Parathyroid adenoma (tissue), 2 donors: ENCODE measurements around the gene NAA60.

ENCODE experiments used
- H2AFZ ChIP-seq: fragments of 300-600 bp; sonication (generic); one replicate; pipeline ENCODE4 v1.7.0; 2017; ENCODE audit warnings: antibody characterized with exemption, mild to moderate bottlenecking
- H3K27ac ChIP-seq: fragments of 300-600 bp; sonication (generic); one replicate; pipeline ENCODE4 v1.7.0; 2017
- H3K27me3 ChIP-seq: fragments of 300-600 bp; sonication (generic); one replicate; pipeline ENCODE4 v1.7.0; 2017; ENCODE audit warnings: low read length; ENCODE audit not compliant: control insufficient read depth, insufficient read depth
- H3K36me3 ChIP-seq: fragments of 300-600 bp; sonication (generic); one replicate; pipeline ENCODE4 v1.7.0; 2017; ENCODE audit warnings: low read length; ENCODE audit not compliant: control insufficient read depth, insufficient read depth
- H3K4me1 ChIP-seq: fragments of 300-600 bp; sonication (generic); one replicate; pipeline ENCODE4 v1.7.0; 2017; ENCODE audit warnings: control low read depth
- H3K4me2 ChIP-seq: fragments of 300-600 bp; sonication (generic); one replicate; pipeline ENCODE4 v1.7.0; 2017; ENCODE audit warnings: low read length
- H3K4me3 ChIP-seq: fragments of 300-600 bp; sonication (generic); one replicate; pipeline ENCODE4 v1.7.0; 2017; ENCODE audit warnings: low read depth, low read length
- H3K79me2 ChIP-seq: fragments of 300-600 bp; sonication (generic); one replicate; pipeline ENCODE4 v1.7.0; 2017; ENCODE audit warnings: control low read depth
- H3K9ac ChIP-seq: fragments of 300-600 bp; sonication (generic); one replicate; pipeline ENCODE4 v1.7.0; 2017; ENCODE audit warnings: mild to moderate bottlenecking
- H3K9me3 ChIP-seq: fragments of 300-600 bp; sonication (generic); one replicate; pipeline ENCODE4 v1.7.0; 2017; ENCODE audit warnings: low read length; ENCODE audit not compliant: control insufficient read depth
- TF ChIP-seq, protein P1 (sequence below): fragments of 300-600 bp; sonication (generic); IDR thresholded peaks from one replicate; pipeline ENCODE4 v1.7.0; 2017; ENCODE audit warnings: antibody characterized with exemption, mild to moderate bottlenecking
- donor health status: primary hyperparathyroidism.

NAA60 gene

DNA sequence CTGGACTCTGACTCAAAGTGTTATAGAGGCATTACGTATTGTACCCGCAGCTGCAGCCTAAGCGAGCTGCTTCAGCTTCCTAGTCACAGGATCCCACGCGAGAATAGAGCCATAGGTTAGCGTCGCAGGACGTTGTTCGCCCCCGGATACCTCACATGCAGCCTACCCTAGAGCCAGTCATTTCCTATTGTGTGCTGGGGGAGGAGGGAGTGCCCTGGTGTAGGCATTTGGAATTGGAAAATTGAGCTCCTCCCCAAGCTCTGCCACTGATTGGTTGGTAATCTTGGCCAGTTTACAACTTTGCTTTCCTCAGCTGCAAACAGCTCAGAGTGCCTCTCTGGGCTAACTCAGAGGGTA lies 530 bp downstream of the NAA60 start:
- H3K27ac ChIP-seq: peak overlapping the region; percentile 89
- H2AFZ ChIP-seq: peak overlapping the region; percentile 86
- H3K4me1 ChIP-seq: peaks cover 9% of the 10 kb centered on the region

DNA sequence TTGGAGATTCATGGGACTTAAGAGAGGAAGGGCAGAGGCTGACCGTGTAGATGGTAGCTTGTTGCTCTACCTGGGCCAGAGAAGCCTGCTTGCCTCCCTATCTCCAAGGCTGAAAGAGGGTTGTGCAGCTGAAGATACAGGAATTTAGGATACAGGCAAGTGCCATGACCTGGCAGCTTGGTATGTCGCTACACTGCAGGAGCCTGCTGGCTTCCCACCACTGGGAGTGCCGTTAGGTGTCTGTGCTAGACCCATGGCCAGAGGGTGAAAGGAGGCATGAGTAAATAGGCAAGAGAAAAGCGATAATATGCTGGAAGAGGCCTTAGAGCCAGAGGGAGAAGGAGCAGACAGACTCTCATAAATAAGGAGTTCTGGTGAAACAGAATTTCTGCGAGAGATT lies 10.6 kb downstream of the NAA60 start:
- Histone ChIP-seq H3K4me3 (no peak overlapping the region), H3K27ac (no peak overlapping the region), H3K9me3 (no peaks in the 10 kb centered on the region), H3K79me2 (peaks cover 9% of the 10 kb centered on the region), H3K4me1 (peaks cover 7% of the 10 kb centered on the region), H3K36me3 (no peaks in the 10 kb centered on the region), H2AFZ (no peak overlapping the region), H3K4me2 (no peak overlapping the region), H3K9ac (no peak overlapping the region), H3K27me3 (no peaks in the 10 kb centered on the region)
- TF ChIP-seq, protein P1, sequence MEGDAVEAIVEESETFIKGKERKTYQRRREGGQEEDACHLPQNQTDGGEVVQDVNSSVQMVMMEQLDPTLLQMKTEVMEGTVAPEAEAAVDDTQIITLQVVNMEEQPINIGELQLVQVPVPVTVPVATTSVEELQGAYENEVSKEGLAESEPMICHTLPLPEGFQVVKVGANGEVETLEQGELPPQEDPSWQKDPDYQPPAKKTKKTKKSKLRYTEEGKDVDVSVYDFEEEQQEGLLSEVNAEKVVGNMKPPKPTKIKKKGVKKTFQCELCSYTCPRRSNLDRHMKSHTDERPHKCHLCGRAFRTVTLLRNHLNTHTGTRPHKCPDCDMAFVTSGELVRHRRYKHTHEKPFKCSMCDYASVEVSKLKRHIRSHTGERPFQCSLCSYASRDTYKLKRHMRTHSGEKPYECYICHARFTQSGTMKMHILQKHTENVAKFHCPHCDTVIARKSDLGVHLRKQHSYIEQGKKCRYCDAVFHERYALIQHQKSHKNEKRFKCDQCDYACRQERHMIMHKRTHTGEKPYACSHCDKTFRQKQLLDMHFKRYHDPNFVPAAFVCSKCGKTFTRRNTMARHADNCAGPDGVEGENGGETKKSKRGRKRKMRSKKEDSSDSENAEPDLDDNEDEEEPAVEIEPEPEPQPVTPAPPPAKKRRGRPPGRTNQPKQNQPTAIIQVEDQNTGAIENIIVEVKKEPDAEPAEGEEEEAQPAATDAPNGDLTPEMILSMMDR: no peak

More for the DNA sequence above, 530 bp downstream of the NAA60 start:
- Histone ChIP-seq H3K4me3 (peak overlapping the region; percentile 85), H3K79me2 (peaks cover 49% of the 10 kb centered on the region), H3K9ac (peak overlapping the region; percentile 78), H3K4me2 (peak overlapping the region; percentile 76), H3K9me3 (no peaks in the 10 kb centered on the region), H3K27me3 (no peaks in the 10 kb centered on the region), H3K36me3 (no peaks in the 10 kb centered on the region)
- TF ChIP-seq, protein P1: no peak

DNA sequence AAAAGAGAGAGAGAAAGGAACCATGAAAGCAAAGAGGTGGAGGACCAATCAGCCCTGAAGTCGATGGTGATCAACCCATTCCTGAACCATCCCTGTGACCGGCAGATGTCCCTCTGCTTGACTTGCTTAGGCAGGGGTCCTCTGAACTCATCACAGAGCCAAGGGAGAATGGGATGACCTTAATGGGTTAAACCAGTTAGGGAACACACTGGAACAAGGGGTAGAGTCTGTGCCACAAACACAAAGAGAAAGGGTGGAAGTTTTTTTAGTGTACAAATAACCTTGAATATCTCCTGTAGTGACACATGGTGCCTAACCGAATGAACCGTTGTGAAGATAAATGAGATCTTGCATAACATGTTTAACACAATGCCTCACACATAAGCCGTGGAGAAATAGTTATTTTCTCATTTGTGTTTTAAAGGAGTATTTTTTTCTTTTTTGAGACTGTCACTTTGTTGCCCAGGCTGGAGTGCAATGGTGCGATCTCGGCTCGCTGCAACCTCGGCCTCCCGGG lies 11.2 kb downstream of the NAA60 start:
- peaks cover 9% of the 10 kb centered on the region for H3K79me2 ChIP-seq
- H2AFZ ChIP-seq: no peak overlapping the region
- H3K9me3 ChIP-seq: no peaks in the 10 kb centered on the region
- H3K4me2 ChIP-seq: no peak overlapping the region
- no peaks in the 10 kb centered on the region for H3K36me3 ChIP-seq
- no peak overlapping the region for H3K4me3 ChIP-seq
- H3K27me3 ChIP-seq: no peaks in the 10 kb centered on the region
- no peak overlapping the region for H3K27ac ChIP-seq
- H3K4me1 ChIP-seq: peaks cover 11% of the 10 kb centered on the region
- TF ChIP-seq, protein P1: no peak
- no peak overlapping the region for H3K9ac ChIP-seq

DNA sequence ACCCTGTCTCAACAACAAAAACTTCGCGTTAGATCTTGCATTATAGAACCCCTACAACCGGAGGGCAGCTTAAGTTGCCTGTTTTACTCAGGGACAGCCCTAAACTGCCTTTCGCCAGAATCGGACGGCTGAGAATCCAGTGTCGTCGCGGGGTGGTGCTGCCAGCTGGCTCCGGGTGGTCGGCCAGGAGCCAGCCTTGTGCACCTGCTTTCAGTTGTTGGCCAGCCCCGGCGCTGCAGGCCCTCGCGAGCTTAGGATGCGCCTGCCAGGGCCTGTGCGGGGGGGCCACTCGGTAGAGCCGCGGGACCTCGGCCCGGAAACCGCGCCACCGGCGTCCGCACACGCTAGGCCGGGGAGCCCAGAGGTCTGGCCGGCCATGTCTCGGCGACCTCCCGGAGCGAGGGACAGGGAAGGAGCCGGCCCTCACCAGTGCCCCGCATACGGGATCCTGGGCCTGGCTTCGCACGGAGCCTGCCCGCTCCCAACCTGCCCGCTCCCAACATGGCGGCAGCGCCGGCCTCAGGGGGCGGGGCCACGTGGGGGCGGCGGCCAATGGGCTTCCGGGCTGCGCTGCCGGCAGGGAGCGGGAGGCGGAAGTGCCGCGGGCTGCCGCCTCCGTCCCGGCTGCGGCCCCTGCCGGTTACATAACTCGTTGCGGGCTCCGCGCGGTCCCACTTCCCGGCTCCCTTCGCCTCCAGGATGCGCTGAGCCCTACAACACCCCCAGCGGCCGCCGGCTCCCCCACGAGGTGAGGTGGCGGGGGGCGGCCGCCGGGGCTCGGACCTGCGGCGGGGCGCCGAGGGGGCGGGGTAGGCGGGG lies 14.2 kb downstream of the NAA60 start:
- Histone ChIP-seq H3K27me3 (no peaks in the 10 kb centered on the region), H3K79me2 (peaks cover 27% of the 10 kb centered on the region), H3K4me2 (peak overlapping the region; percentile 95), H3K9me3 (no peaks in the 10 kb centered on the region), H3K36me3 (no peaks in the 10 kb centered on the region), H3K4me1 (peaks cover 26% of the 10 kb centered on the region), H3K27ac (peak overlapping the region; percentile 96), H3K4me3 (peak overlapping the region; percentile 95), H2AFZ (peak overlapping the region; percentile 99), H3K9ac (peak overlapping the region; percentile 82)
- TF ChIP-seq, protein P1: peak; percentile 46
